H1 (cell line): ENCODE results near the gene BORCS6. TPM values are rescaled to one million over a fixed set of nuclear protein-coding genes. Genes with fewer than 3 reads are reported as not detected.

Experiments used
- microRNA counts: library from miRNA; unstranded; fragments of <30 nt; microRNA quantifications from one replicate; lab custom pipeline; 2015
- microRNA-seq, 2 experiments: library from miRNA; unstranded; fragments of <30 nt; microRNA quantifications; one replicate each; pipeline versions ENCODE4 to v1.2.0, GENCODE V29; 2016 to 2020; ENCODE audit warnings: borderline microRNAs expressed in 2 of 2, borderline number of aligned reads in 2 of 2, borderline replicate concordance in 1 of 2
- polyA plus RNA-seq, 7 experiments: library from polyadenylated mRNA; depleted of rRNA in 3 of 7; stranded (reverse) in 5 of 7; unstranded in 2 of 7; fragments of >200 nt in 5 of 7; fragments of 200-250 nt in 2 of 7; gene quantifications; 1 replicate in 5 of 7; 2 replicates in 1 of 7; 4 replicates in 1 of 7; pipeline versions ENCODE4 v1.2.1 to v1.2.3, GENCODE V29; 2011 to 2013; ENCODE audit warnings: missing spikeins in 2 of 7, mixed read lengths in 2 of 7
- total RNA-seq: library from RNA; stranded (reverse); fragmentation: NEBNext Ultra II Directional; extraction: Animal tissue kit (Norgen Biotek cat#: 25700); gene quantifications from 2 replicates; pipeline ENCODE4 v1.2.1, GENCODE V29; 2021

BORCS6 gene
- total and polyA plus RNA-seq, 2 of the 8 experiments (the other 6 are each of a cell fraction or from before 2014, with no cell fraction given): 3.3 to 3.6 TPM

MicroRNAs encoded within 50 kb of the gene (microRNA counts, 767-probe panel; counts per million panel counts)
- microRNA hsa-miR-4521 (lab: Ali Mortazavi, UCI): 879 counts per million, percentile 95 among the panel's probes with 10 or more counts

Small RNAs within 50 kb of the gene (microRNA-seq; reads per million reads assigned to microRNA genes)
- 29.0 to 145 reads per million in 2 experiments for gene MIR4521
- 0 reads per million in 2 experiments for gene MIR6883

Other genes with a start within 250 kb of the BORCS6 start
- gene GUCY2D, start 187.6 kb downstream of the BORCS6 start, total RNA-seq: 0.48 and 0.59 TPM in 2 replicates
- gene GUCY2D, start 187.6 kb downstream of the BORCS6 start, polyA plus RNA-seq (2011; rRNA removed): 0.20 and 0.31 TPM in 2 replicates
- gene ALOX15B, start 151.1 kb downstream of the BORCS6 start, total RNA-seq: 0.46 and 0.63 TPM in 2 replicates
- 0.91 and 1.4 TPM in 2 replicates for gene ALOX15B, start 151.1 kb downstream of the BORCS6 start, polyA plus RNA-seq (2011; rRNA removed)
- gene ALOX12B, start 102.5 kb downstream of the BORCS6 start, total RNA-seq: not detected in 2 replicates
- 0.82 and 0.86 TPM in 2 replicates for gene ALOX12B, start 102.5 kb downstream of the BORCS6 start, polyA plus RNA-seq (2011; rRNA removed)
- not detected in 2 replicates for gene ALOXE3, start 71.7 kb downstream of the BORCS6 start, total RNA-seq
- gene ALOXE3, start 71.7 kb downstream of the BORCS6 start, polyA plus RNA-seq (2011; rRNA removed): 0.26 and 0.55 TPM in 2 replicates
- 0.32 and 0.69 TPM in 2 replicates for gene HES7, start 66.1 kb downstream of the BORCS6 start, total RNA-seq
- 0.20 and 0.55 TPM in 2 replicates for gene HES7, start 66.1 kb downstream of the BORCS6 start, polyA plus RNA-seq (2011; rRNA removed)
- gene PER1, start 37.8 kb downstream of the BORCS6 start, total RNA-seq: 38.0 and 39.9 TPM in 2 replicates
- 9.6 and 17.3 TPM in 2 replicates for gene PER1, start 37.8 kb downstream of the BORCS6 start, polyA plus RNA-seq (2011; rRNA removed)
- 19.0 and 20.5 TPM in 2 replicates for gene VAMP2, start 27.2 kb downstream of the BORCS6 start, total RNA-seq
- 19.3 and 25.2 TPM in 2 replicates for gene VAMP2, start 27.2 kb downstream of the BORCS6 start, polyA plus RNA-seq (2011; rRNA removed)
- 17.3 and 17.9 TPM in 2 replicates for gene TMEM107, start 13.8 kb downstream of the BORCS6 start, total RNA-seq
- gene TMEM107, start 13.8 kb downstream of the BORCS6 start, polyA plus RNA-seq (2011; rRNA removed): 21.4 and 21.5 TPM in 2 replicates
- 154 and 160 TPM in 2 replicates for gene AURKB, start 20.4 kb upstream of the BORCS6 start, total RNA-seq
- 102 and 171 TPM in 2 replicates for gene AURKB, start 20.4 kb upstream of the BORCS6 start, polyA plus RNA-seq (2011; rRNA removed)
- 33.7 and 39.8 TPM in 2 replicates for gene CTC1, start 57.9 kb upstream of the BORCS6 start, total RNA-seq
- 19.4 and 32.2 TPM in 2 replicates for gene CTC1, start 57.9 kb upstream of the BORCS6 start, polyA plus RNA-seq (2011; rRNA removed)
- gene PFAS, start 59.1 kb upstream of the BORCS6 start, total RNA-seq: 238 and 248 TPM in 2 replicates
- gene PFAS, start 59.1 kb upstream of the BORCS6 start, polyA plus RNA-seq (2011; rRNA removed): 88.4 and 120 TPM in 2 replicates
- 36.9 and 39.4 TPM in 2 replicates for gene RANGRF, start 98.5 kb upstream of the BORCS6 start, total RNA-seq
- gene RANGRF, start 98.5 kb upstream of the BORCS6 start, polyA plus RNA-seq (2011; rRNA removed): 49.6 and 52.8 TPM in 2 replicates
- gene SLC25A35, start 105.2 kb upstream of the BORCS6 start, total RNA-seq: 3.6 and 5.8 TPM in 2 replicates
- 4.2 and 6.0 TPM in 2 replicates for gene SLC25A35, start 105.2 kb upstream of the BORCS6 start, polyA plus RNA-seq (2011; rRNA removed)
- gene ARHGEF15, start 120.1 kb upstream of the BORCS6 start, total RNA-seq: 0.67 and 1.8 TPM in 2 replicates
- gene ARHGEF15, start 120.1 kb upstream of the BORCS6 start, polyA plus RNA-seq (2011; rRNA removed): 4.1 and 9.3 TPM in 2 replicates
- gene ODF4, start 149.7 kb upstream of the BORCS6 start, total RNA-seq: not detected in 2 replicates
- not detected in 2 replicates for gene ODF4, start 149.7 kb upstream of the BORCS6 start, polyA plus RNA-seq (2011; rRNA removed)
- 1,963 and 1,980 TPM in 2 replicates for gene RPL26, start 193.0 kb upstream of the BORCS6 start, total RNA-seq
- 1,277 and 2,554 TPM in 2 replicates for gene RPL26, start 193.0 kb upstream of the BORCS6 start, polyA plus RNA-seq (2011; rRNA removed)
- gene RNF222, start 207.6 kb upstream of the BORCS6 start, total RNA-seq: not detected in 2 replicates
- not detected in 2 replicates for gene RNF222, start 207.6 kb upstream of the BORCS6 start, polyA plus RNA-seq (2011; rRNA removed)
- 31.3 and 32.9 TPM in 2 replicates for gene NDEL1, start 245.7 kb upstream of the BORCS6 start, total RNA-seq
- gene NDEL1, start 245.7 kb upstream of the BORCS6 start, polyA plus RNA-seq (2011; rRNA removed): 31.1 and 31.2 TPM in 2 replicates